ENCODE results near the gene DMPK.
"Not testable (repeated sequence)": the region's sequence is repeated elsewhere in the genome, so short reads cannot be mapped to it uniquely, and the experiment has no call there.

Gene DMPK

GRCh38 chr19:45730368-45731288 is 51.7 kb downstream of the DMPK start, which contains the start of gene FBXO46:
Gene FBXO46, minus strand, starts transcription at chr19:45730896. Its CDS starts 17,401 bp downstream, at chr19:45713495.
- peak; percentile 96 for DNase-seq (ENCODE audit: low spot score)
- TF ChIP-seq CTCF (IDR thresholded peaks at IDR 0.05; ENCODE audit: extremely low read depth, missing control alignments): peak; percentile 31

- TF ChIP-seq CTCF (IDR thresholded peaks at IDR 0.05; ENCODE audit: extremely low read depth, missing control alignments): no peak
- DNase-seq (ENCODE audit: low spot score): peak; percentile 60
These were observed 52.4 kb downstream of the DMPK start for GRCh38 chr19:45729800-45730290.

GRCh38 chr19:45728683-45729082 is 53.6 kb downstream of the DMPK start:
- DNase-seq (ENCODE audit: low spot score): not testable (repeated sequence)

GRCh38 chr19:45720065-45720464 is 62.2 kb downstream of the DMPK start:
- DNase-seq (ENCODE audit: low spot score): not testable (repeated sequence)
